ENCODE results near the gene ASCL5.

GRCh38 chr1:201145132-201145531 is 18.1 kb upstream of the ASCL5 start:
- no peak for TF ChIP-seq CTCF (IDR thresholded peaks at IDR 0.05)
- TF ChIP-seq FOXK1 (CRISPR knock-in tag; IDR thresholded peaks at IDR 0.05) = no peak
- no peak for TF ChIP-seq ATF3 (CRISPR knock-in tag; conservative IDR thresholded peaks at IDR 0.05)
- TF ChIP-seq CREM (CRISPR knock-in tag; IDR thresholded peaks at IDR 0.05) = no peak
- no peak for TF ChIP-seq FOXJ3 (CRISPR knock-in tag; IDR thresholded peaks at IDR 0.05; ENCODE audit: borderline replicate concordance)

All from WTC11 (cell line).